HEK293 (cell line): ENCODE results near the gene ZDHHC21.

Experiments
- ZNF114 ChIP-seq: fragments of 450-650 bp; formaldehyde crosslinking; IDR thresholded peaks from 2 replicates; pipeline ENCODE4 v1.5.0; 2017; ENCODE audit warnings: missing biosample characterization, missing genetic modification characterization
- ZNF626 ChIP-seq: fragments of 450-650 bp; sonication (Bioruptor Pico); formaldehyde crosslinking; IDR thresholded peaks from 2 replicates; pipeline ENCODE4 v1.5.1; 2018; ENCODE audit warnings: missing biosample characterization, missing genetic modification characterization, inconsistent platforms
- TF ChIP-seq, protein P1 (sequence below): fragments of 450-650 bp; formaldehyde crosslinking; IDR thresholded peaks from 2 replicates; pipeline ENCODE4 v1.5.1; 2016; ENCODE audit warnings: missing biosample characterization, missing genetic modification characterization
- TF ChIP-seq, protein P2 (sequence below): fragments of 450-650 bp; formaldehyde crosslinking; IDR thresholded peaks from 2 replicates; pipeline ENCODE4 v1.5.1; 2016; ENCODE audit warnings: missing biosample characterization, missing genetic modification characterization, low read depth

DNA sequence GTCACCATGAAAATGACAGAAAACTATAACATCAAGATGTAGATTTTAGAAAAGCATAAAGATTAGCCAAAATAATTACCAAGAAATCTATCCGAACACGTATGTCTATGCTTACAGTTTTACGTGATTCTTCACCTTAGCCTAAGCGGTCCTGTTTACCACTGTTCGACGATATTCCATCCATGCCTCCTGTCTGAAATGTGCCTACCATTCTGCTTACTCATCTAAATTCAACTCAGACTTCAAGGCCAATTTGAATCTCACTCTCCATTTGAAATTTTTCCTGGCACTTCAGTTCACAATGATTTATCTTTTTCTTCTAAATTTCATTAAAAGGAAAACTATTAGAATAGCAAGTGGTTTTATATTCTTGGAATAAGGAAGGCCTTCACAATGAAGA is 15.4 kb downstream of the ZDHHC21 start:
- TF ChIP-seq ZNF114: no peak
- no peak for TF ChIP-seq ZNF626 (tag by site-specific recombination)
- TF ChIP-seq, protein P1, sequence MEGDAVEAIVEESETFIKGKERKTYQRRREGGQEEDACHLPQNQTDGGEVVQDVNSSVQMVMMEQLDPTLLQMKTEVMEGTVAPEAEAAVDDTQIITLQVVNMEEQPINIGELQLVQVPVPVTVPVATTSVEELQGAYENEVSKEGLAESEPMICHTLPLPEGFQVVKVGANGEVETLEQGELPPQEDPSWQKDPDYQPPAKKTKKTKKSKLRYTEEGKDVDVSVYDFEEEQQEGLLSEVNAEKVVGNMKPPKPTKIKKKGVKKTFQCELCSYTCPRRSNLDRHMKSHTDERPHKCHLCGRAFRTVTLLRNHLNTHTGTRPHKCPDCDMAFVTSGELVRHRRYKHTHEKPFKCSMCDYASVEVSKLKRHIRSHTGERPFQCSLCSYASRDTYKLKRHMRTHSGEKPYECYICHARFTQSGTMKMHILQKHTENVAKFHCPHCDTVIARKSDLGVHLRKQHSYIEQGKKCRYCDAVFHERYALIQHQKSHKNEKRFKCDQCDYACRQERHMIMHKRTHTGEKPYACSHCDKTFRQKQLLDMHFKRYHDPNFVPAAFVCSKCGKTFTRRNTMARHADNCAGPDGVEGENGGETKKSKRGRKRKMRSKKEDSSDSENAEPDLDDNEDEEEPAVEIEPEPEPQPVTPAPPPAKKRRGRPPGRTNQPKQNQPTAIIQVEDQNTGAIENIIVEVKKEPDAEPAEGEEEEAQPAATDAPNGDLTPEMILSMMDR (tag by site-specific recombination): no peak
- TF ChIP-seq, protein P2, sequence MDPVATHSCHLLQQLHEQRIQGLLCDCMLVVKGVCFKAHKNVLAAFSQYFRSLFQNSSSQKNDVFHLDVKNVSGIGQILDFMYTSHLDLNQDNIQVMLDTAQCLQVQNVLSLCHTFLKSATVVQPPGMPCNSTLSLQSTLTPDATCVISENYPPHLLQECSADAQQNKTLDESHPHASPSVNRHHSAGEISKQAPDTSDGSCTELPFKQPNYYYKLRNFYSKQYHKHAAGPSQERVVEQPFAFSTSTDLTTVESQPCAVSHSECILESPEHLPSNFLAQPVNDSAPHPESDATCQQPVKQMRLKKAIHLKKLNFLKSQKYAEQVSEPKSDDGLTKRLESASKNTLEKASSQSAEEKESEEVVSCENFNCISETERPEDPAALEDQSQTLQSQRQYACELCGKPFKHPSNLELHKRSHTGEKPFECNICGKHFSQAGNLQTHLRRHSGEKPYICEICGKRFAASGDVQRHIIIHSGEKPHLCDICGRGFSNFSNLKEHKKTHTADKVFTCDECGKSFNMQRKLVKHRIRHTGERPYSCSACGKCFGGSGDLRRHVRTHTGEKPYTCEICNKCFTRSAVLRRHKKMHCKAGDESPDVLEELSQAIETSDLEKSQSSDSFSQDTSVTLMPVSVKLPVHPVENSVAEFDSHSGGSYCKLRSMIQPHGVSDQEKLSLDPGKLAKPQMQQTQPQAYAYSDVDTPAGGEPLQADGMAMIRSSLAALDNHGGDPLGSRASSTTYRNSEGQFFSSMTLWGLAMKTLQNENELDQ (tag by site-specific recombination): no peak
